Measurements from ENCODE around the gene IFNL1.

The IFNL1 gene

GRCh38 chr19:39296055-39296645 is at the start of gene IFNL1:
TSS of gene IFNL1 (plus strand) at chr19:39296407. CDS start at chr19:39296422, 15 bp downstream.
- H3K4me1 ChIP-seq (ENCODE audit: insufficient read depth, low read length), result no peaks in the 10 kb centered on the region
- no peaks in the 10 kb centered on the region for H3K9me3 ChIP-seq (ENCODE audit: low read length)
- no peak within 1 kb of the TSS for H3K4me3 ChIP-seq (ENCODE audit: low read depth in 1 of 2, low read length in 2 of 2)
- H3K27me3 ChIP-seq (ENCODE audit: control insufficient read depth in 1 of 2, insufficient read depth in 2 of 2, low read length in 2 of 2), result peaks cover 0 to 6% of the 10 kb centered on the region in 2 donors
- no peaks in the 10 kb centered on the region for H3K36me3 ChIP-seq (ENCODE audit: insufficient read depth, low read length)
- no peak within 1 kb of the TSS for H3K9ac ChIP-seq (ENCODE audit: low read length)
- H3K27ac ChIP-seq (ENCODE audit: low read depth, low read length), result no peak within 1 kb of the TSS

DNA sequence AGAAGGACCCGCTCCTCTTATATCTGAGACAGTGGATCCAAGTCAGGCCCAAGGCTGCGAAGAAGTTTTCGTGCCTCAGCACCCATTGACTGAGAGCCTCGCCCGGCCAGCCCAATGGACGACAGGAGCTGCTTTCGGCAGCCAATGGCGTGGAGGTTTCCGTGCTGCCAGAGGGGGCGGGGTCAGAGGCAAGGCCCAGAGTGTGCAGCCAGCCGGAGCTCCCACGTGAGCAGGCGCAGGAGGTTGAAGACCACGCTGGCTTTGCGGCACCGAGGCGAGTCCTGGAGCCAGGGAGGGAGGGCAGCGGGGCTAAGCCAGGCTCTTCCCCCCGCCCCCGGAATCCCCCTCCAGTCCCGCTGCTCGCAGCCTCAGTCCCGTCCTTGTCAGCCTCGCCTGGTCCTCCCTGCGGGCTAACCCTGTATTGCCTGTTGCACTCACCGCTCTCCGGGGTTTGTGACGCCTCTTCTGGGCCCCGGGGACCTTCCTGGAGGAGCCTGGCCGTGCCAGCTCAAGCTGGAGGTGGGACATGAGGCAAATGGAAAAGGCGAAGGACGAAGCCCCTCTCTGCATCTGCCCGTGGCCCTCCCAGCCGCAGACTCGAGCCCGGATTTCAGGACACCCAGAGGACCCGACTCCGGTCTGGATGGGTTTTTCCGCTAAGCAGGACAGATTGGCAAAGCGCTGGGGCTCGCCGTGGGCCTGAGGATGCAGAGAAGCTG is 49.1 kb upstream of the IFNL1 start:
- H3K27ac ChIP-seq (ENCODE audit: low read depth, low read length), result no peak overlapping the region
- no peaks in the 10 kb centered on the region for H3K4me1 ChIP-seq (ENCODE audit: insufficient read depth, low read length)
- no peak overlapping the region for H3K4me3 ChIP-seq (ENCODE audit: low read depth in 1 of 2, low read length in 2 of 2)
- no peak overlapping the region for H3K9ac ChIP-seq (ENCODE audit: low read length)
- peaks cover 0 to 34% of the 10 kb centered on the region in 2 donors for H3K27me3 ChIP-seq (ENCODE audit: control insufficient read depth in 1 of 2, insufficient read depth in 2 of 2, low read length in 2 of 2)
- no peaks in the 10 kb centered on the region for H3K36me3 ChIP-seq (ENCODE audit: insufficient read depth, low read length)
- no peaks in the 10 kb centered on the region for H3K9me3 ChIP-seq (ENCODE audit: low read length)

DNA sequence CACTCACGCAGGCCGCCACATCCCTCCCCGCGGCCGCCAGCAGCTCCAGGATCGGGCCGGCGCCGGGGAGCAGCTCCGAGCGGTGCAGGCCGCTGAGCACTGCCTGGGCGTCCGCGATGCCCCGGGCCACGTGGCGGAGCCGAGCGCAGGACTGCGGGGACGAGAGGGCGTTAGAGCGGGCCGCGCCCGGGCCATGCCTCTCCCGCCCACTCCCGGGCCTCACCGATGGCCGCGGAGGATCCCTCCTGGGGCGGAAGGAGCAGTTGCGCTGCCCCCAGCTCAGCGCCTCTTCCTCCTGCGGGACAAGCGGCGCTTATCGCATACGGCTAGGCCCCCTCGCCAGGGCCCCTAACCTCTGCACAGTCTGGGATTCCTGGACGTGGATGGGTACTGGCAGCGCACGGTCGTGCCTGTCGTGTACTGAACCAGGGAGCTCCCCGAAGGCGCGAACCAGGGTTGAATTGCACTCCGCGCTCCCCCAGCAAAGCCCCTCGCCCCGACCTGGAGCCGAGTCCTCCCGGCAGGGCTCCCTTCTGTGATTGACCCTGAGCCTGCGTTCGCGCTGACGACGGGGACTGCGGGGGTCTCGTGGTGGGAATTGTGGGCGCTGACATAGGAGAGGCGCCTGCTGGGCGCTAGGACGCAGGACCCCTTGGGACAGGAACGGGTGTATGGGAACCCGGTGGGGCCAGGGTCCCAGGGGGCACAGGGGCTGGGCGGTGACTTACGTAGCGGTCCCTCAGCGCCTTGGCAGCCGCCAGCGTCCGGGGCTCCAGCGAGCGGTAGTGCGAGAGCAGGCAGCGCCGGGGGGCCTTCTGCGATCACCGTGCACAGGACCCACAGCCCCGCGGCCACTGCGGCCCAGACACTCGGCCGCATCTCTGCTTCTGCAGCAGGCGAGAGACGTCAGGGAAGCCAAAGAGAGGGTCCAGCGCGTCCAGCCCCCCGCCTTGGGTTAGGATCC is 48.2 kb upstream of the IFNL1 start:
- Histone ChIP-seq H3K27me3 (ENCODE audit: control insufficient read depth in 1 of 2, insufficient read depth in 2 of 2, low read length in 2 of 2) (peaks cover 0 to 34% of the 10 kb centered on the region in 2 donors), H3K4me3 (ENCODE audit: low read depth in 1 of 2, low read length in 2 of 2) (no peak overlapping the region), H3K27ac (ENCODE audit: low read depth, low read length) (no peak overlapping the region), H3K4me1 (ENCODE audit: insufficient read depth, low read length) (no peaks in the 10 kb centered on the region), H3K9ac (ENCODE audit: low read length) (no peak overlapping the region), H3K9me3 (ENCODE audit: low read length) (no peaks in the 10 kb centered on the region), H3K36me3 (ENCODE audit: insufficient read depth, low read length) (no peaks in the 10 kb centered on the region)

DNA sequence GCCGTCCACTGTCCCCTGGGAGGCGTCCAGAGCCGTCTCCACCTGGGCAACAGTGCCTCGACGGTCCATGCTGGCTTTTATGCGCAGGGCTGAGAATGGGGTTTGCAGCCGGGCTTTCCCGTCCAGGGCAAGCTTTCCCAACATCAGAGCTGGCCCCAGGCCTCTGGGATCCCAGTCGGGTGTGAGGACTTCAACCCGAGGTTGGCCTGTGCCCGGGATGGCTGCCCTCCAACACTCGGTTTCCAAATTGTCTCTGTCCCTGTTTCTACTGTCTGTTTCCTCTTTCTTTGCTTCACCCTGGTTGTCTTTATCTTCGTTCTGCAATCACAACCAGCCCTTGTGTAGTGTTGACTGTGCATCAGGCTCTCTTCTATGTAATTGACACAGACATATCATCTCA is 47.4 kb upstream of the IFNL1 start, which contains the start of gene IFNL4:
TSS of gene IFNL4 (minus strand) at position 51 of the 400 bp plus-strand sequence.
- Histone ChIP-seq H3K4me1 (ENCODE audit: insufficient read depth, low read length) (no peaks in the 10 kb centered on the region), H3K27me3 (ENCODE audit: control insufficient read depth in 1 of 2, insufficient read depth in 2 of 2, low read length in 2 of 2) (peaks cover 0 to 34% of the 10 kb centered on the region in 2 donors), H3K9me3 (ENCODE audit: low read length) (no peaks in the 10 kb centered on the region), H3K27ac (ENCODE audit: low read depth, low read length) (no peak within 1 kb of the TSS), H3K4me3 (ENCODE audit: low read depth in 1 of 2, low read length in 2 of 2) (no peak within 1 kb of the TSS), H3K9ac (ENCODE audit: low read length) (no peak within 1 kb of the TSS), H3K36me3 (ENCODE audit: insufficient read depth, low read length) (no peaks in the 10 kb centered on the region)

- no peak overlapping the region for H3K9ac ChIP-seq (ENCODE audit: low read length)
- no peaks in the 10 kb centered on the region for H3K4me1 ChIP-seq (ENCODE audit: insufficient read depth, low read length)
- H3K9me3 ChIP-seq (ENCODE audit: low read length), result no peaks in the 10 kb centered on the region
- H3K36me3 ChIP-seq (ENCODE audit: insufficient read depth, low read length), result no peaks in the 10 kb centered on the region
- H3K27me3 ChIP-seq (ENCODE audit: control insufficient read depth in 1 of 2, insufficient read depth in 2 of 2, low read length in 2 of 2), result peaks cover 0 to 34% of the 10 kb centered on the region in 2 donors
- H3K27ac ChIP-seq (ENCODE audit: low read depth, low read length), result no peak overlapping the region
- H3K4me3 ChIP-seq (ENCODE audit: low read depth in 1 of 2, low read length in 2 of 2), result no peak overlapping the region
Observed at GRCh38 chr19:39251081-39251480, 45.1 kb upstream of the IFNL1 start.

DNA sequence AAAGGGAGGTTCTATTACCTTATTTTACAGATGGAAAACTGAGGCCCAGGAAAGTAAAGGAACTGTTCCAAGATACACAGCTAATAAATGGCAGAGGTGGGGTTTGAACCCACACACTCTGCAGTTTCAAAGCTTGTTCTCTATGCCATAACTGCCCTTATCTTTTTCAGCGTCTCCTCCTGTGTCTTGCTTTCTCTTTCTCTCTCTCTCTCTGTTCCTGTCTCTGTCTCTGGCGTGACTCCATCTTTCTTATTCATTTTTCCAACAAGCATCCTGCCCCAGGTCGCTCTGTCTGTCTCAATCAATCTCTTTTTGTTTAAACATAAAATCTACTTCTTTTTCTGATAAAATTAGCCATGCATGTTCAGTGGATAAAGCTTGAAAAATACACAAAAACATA is 44.4 kb upstream of the IFNL1 start:
- Histone ChIP-seq H3K9ac (ENCODE audit: low read length) (no peak overlapping the region), H3K9me3 (ENCODE audit: low read length) (no peaks in the 10 kb centered on the region), H3K36me3 (ENCODE audit: insufficient read depth, low read length) (no peaks in the 10 kb centered on the region), H3K4me3 (ENCODE audit: low read depth in 1 of 2, low read length in 2 of 2) (no peak overlapping the region), H3K27ac (ENCODE audit: low read depth, low read length) (no peak overlapping the region), H3K4me1 (ENCODE audit: insufficient read depth, low read length) (no peaks in the 10 kb centered on the region), H3K27me3 (ENCODE audit: control insufficient read depth in 1 of 2, insufficient read depth in 2 of 2, low read length in 2 of 2) (peaks cover 0 to 38% of the 10 kb centered on the region in 2 donors)

DNA sequence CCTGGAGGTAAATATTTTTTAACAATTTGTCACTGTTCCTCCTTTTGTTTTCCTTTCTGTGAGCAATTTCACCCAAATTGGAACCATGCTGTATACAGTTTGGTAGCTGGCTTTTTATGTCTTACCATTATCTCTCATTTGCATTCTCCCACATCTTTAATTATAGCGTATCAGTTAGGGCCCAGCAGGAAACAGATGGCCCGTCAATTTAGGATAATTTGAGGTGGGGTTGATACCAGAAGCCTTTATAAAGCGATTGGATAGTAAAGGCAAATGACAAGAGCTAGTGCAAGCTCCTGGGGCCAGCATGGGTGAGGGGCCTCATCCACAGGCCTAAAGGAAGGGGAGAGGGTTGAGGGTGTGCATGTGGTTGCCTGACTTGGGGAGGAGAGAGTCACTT is 43.7 kb upstream of the IFNL1 start:
- Histone ChIP-seq H3K36me3 (ENCODE audit: insufficient read depth, low read length) (no peaks in the 10 kb centered on the region), H3K27me3 (ENCODE audit: control insufficient read depth in 1 of 2, insufficient read depth in 2 of 2, low read length in 2 of 2) (peaks cover 0 to 32% of the 10 kb centered on the region in 2 donors), H3K9me3 (ENCODE audit: low read length) (no peaks in the 10 kb centered on the region), H3K27ac (ENCODE audit: low read depth, low read length) (no peak overlapping the region), H3K4me3 (ENCODE audit: low read depth in 1 of 2, low read length in 2 of 2) (no peak overlapping the region), H3K4me1 (ENCODE audit: insufficient read depth, low read length) (no peaks in the 10 kb centered on the region), H3K9ac (ENCODE audit: low read length) (no peak overlapping the region)

GRCh38 chr19:39253374-39254149 is 42.6 kb upstream of the IFNL1 start:
- Histone ChIP-seq H3K27me3 (ENCODE audit: control insufficient read depth in 1 of 2, insufficient read depth in 2 of 2, low read length in 2 of 2) (peaks cover 0 to 21% of the 10 kb centered on the region in 2 donors), H3K4me1 (ENCODE audit: insufficient read depth, low read length) (no peaks in the 10 kb centered on the region), H3K4me3 (ENCODE audit: low read depth in 1 of 2, low read length in 2 of 2) (no peak overlapping the region), H3K27ac (ENCODE audit: low read depth, low read length) (no peak overlapping the region), H3K9ac (ENCODE audit: low read length) (no peak overlapping the region), H3K36me3 (ENCODE audit: insufficient read depth, low read length) (no peaks in the 10 kb centered on the region), H3K9me3 (ENCODE audit: low read length) (no peaks in the 10 kb centered on the region)

DNA sequence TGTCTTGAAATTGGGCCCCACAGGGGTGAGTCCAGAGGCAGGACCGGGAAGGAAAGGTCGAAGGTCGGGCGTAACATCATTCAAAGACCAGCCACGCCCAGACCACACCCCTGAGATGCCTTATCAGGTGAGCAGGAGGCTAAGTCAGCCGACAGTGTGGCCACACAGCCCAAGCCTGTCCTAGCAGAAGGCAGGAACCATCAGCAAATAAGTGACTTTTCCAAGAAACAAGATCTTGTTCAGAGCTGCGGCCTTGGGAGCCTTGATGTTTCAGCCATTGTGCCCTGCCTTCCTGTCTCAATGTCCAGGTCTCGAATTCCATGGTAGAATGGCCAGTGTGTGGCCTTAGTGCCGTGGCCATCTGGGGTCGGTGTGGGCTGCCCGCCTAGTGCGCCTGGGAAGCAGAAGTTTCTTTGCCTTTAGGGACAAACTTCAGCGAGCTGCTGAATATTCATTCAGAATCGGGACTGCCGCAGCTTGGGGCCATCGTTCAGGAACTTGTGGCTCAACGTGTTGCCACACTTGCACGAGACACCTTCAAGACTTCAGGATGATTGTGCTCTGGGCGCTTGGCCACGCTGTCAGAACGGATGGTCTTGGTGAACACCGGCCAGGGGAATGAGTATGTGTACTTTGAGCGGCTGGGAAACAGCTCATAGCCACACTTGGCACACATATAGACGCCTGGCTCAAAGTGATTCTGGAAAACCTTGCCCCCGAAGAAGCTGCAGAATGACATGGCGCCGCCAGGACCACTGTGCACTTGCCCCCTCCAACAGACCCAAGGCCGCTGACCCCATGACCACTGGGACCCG is 41.5 kb upstream of the IFNL1 start:
- Histone ChIP-seq H3K4me1 (ENCODE audit: insufficient read depth, low read length) (no peaks in the 10 kb centered on the region), H3K27me3 (ENCODE audit: control insufficient read depth in 1 of 2, insufficient read depth in 2 of 2, low read length in 2 of 2) (peaks cover 0 to 11% of the 10 kb centered on the region in 2 donors)

GRCh38 chr19:39257227-39257626 is 39.0 kb upstream of the IFNL1 start:
- Histone ChIP-seq H3K9ac (ENCODE audit: low read length) (no peak overlapping the region), H3K27ac (ENCODE audit: low read depth, low read length) (no peak overlapping the region), H3K27me3 (ENCODE audit: control insufficient read depth in 1 of 2, insufficient read depth in 2 of 2, low read length in 2 of 2) (peaks cover 6 to 27% of the 10 kb centered on the region in 2 donors), H3K9me3 (ENCODE audit: low read length) (no peaks in the 10 kb centered on the region), H3K4me3 (ENCODE audit: low read depth in 1 of 2, low read length in 2 of 2) (no peak overlapping the region), H3K36me3 (ENCODE audit: insufficient read depth, low read length) (no peaks in the 10 kb centered on the region), H3K4me1 (ENCODE audit: insufficient read depth, low read length) (no peaks in the 10 kb centered on the region)

More for the DNA sequence above, 41.5 kb upstream of the IFNL1 start:
- H3K27ac ChIP-seq (ENCODE audit: low read depth, low read length), result no peak overlapping the region
- no peak overlapping the region for H3K9ac ChIP-seq (ENCODE audit: low read length)
- no peak overlapping the region for H3K4me3 ChIP-seq (ENCODE audit: low read depth in 1 of 2, low read length in 2 of 2)
- no peaks in the 10 kb centered on the region for H3K36me3 ChIP-seq (ENCODE audit: insufficient read depth, low read length)
- no peaks in the 10 kb centered on the region for H3K9me3 ChIP-seq (ENCODE audit: low read length)

Measured in muscle layer of colon (tissue), 2 donors.